Activated CD4-positive, alpha-beta T cell treated with anti-CD3 and anti-CD28 coated beads, Interleukin-2, amount 50 U/mL, for 48 hours (primary cell): ENCODE measurements around the gene PDE4D.
"Not testable (repeated sequence)": the region's sequence is repeated elsewhere in the genome, so short reads cannot be mapped to it uniquely, and the experiment has no call there.

Source experiments
- DNase-seq, 2 experiments: peaks; one replicate each; pipeline ENCODE4 v3.0.0-alpha.2; 2020

Gene PDE4D

GRCh38 chr5:59394956-59395355 is 498.6 kb downstream of the PDE4D start:
- DNase-seq: not testable (repeated sequence)

DNA sequence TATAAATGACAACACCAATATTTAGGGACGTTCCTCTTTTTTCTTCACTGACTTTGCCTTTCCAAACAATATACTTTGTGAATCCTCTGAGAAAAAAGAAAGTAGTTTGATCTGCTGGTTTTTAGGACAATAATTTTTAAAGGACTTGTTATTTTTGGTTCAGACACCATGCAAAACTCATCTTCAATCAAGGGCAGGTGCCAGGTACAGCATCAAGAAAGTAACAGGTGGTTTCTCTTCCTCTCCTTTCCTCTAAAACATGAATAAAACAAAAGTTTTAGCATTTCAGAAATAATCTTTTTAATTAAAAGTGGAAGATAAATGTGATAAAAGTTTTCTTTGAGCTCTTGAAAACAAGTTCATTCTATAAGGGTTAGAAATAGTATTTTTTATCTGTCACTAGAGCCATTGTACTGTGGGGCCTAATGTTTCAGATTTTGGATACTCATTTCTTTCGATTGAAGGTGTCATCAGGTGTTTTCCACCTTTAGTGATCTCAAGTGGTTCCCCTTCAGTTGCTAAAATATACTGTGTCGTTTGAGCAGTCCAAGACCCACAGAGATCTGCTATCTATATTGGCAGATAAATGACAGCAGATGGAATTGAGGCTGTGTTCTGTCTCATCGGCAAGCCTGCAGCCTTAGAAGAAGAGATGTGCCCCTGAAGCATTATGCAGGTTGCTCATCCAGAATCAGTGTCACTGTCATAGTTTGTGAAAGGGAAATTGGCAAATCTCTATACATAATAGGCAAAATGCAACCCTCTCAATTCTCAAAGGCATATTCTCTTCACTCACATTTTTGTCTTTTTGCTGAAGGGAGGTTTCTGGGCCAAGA is 499.7 kb downstream of the PDE4D start:
- DNase-seq: no peak

GRCh38 chr5:59391576-59391975 is 501.9 kb downstream of the PDE4D start:
- no peak for DNase-seq

DNA sequence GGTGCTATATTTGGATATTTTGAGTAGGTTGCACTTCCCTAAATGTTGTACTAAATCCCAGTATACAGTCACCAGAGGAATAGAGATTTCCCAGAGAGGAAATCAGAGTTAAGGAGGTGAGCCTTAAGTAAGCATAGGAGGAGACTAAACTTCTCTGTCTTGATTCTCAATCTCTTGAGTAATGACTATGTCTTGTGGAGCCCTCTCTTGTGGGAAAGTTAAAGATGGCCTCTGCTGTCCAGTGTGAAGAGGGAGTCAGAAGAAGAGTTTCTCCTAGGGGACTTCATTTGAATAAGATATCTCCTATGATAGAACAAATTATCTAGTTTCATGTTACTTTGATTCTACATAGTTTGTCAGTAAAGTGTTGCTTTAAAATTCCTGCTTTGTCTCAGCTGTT is 502.5 kb downstream of the PDE4D start:
- DNase-seq: no peak

GRCh38 chr5:59390074-59390659 is 503.4 kb downstream of the PDE4D start:
- no peak for DNase-seq

- no peak for DNase-seq
Observed at GRCh38 chr5:59387127-59387526, 506.4 kb downstream of the PDE4D start.

DNA sequence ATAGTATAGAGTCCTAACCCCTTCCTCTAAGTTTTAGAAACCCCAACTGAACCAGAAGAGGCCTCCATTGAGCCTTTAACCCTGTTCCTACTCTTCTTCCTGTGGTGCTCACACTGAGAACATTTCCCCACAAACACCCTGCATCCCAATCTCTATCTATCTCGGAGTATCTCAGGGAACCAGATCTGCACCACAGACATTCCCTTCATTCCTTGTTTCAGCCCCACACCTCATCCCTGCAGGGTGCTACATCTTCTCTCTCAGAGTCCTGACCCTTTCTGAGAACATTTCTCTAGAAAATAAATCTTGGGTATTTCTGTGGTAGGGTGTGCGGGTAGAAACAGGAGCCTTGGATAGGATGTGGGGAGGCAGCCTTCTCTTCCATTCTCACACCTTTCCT is 507.8 kb downstream of the PDE4D start:
- DNase-seq: no peak

- no peak for DNase-seq
Observed at GRCh38 chr5:59380350-59380951, 513.1 kb downstream of the PDE4D start.

GRCh38 chr5:59374036-59374435 is 519.5 kb downstream of the PDE4D start:
- DNase-seq: not testable (repeated sequence)

GRCh38 chr5:59371525-59372127 is 521.9 kb downstream of the PDE4D start:
- DNase-seq: no peak

DNA sequence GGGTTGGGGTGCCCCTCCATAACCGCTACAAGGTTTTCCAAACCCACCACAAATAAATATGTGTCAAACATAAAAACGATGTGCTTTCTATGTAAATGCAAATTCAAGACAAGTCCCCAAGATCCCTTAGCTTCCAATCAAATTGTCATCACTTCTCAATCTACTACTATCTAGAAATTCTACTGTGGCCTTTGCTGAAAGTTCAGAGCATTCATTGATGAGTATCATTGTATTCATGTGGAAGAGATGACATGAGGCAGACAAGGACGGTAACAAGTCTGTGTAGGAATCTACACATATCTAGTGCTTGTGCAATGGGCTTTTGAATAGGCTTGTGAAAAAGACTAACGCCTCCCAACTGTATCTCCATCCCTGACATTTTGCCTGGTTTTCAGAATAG is 524.6 kb downstream of the PDE4D start:
- no peak for DNase-seq

GRCh38 chr5:59367791-59368394 is 525.6 kb downstream of the PDE4D start:
- peak; percentile 43 to 54 for DNase-seq

GRCh38 chr5:59366784-59367183 is 526.7 kb downstream of the PDE4D start:
- no peak for DNase-seq

- DNase-seq: no peak
Observed at GRCh38 chr5:59362438-59362837, 531.1 kb downstream of the PDE4D start.

DNA sequence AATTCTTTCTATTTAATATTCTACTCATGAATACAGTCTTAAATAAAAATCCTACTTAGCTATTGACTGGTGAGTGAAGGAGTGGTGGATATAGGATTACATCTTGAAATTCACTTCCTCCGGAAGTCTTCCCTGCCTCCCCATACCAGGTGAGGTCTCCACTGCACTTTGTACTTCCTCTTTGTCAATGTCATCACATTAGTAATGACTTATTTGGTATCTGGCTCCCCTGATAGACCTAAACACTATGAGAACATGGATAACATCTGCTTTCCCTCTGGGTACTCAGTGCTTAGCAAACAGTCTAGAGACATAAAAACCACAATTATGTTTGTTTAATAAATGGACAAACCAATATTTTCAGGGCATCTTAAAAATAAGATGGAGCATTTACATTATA is 532.1 kb downstream of the PDE4D start:
- DNase-seq: no peak

GRCh38 chr5:59360130-59360555 is 533.4 kb downstream of the PDE4D start:
- DNase-seq: no peak

DNA sequence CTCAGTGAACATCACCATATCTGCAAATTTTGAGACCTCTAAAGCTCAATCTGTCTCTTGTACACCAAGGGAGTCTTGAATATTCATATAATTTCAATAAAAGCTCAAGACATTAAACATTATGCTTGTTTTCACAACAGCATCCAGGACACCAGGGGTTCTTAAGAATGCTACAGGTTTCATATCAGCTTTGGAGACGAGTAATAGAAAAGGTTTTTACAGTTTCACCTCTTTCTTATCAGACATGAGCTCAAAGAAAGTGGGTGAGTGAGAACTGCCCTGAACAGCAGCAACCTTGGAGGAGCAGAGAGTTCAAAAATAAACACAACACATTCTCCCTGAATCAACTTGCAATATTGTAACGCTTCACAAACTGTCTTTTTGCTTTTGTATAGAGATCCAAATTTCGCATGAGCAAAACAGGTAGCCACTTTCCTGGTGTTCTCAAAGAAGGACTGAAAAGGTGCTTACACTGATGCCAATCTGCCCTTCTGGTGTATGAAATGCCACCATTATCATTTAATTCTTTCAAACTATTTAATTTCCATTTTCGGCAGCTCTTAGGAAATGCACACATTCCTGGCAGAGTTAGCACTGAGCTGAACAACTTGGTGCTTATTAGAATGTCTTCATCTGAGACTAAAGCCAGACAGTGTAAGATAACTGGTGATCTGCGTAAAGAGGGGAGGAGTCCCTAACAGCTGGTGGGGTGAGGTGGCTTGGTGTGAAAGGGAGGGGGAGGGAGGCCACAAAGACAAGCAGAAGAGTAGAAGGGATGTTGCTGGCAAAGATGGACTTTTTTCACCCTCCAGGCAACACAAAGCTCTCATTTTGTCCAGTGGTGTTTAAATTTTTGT is 535.3 kb downstream of the PDE4D start:
- no peak for DNase-seq

- no peak for DNase-seq
Observed at GRCh38 chr5:59357381-59357977, 536.0 kb downstream of the PDE4D start.

GRCh38 chr5:59356813-59357380 is 536.6 kb downstream of the PDE4D start:
- no peak for DNase-seq

- no peak for DNase-seq
Observed at GRCh38 chr5:59354811-59355210, 538.7 kb downstream of the PDE4D start.

GRCh38 chr5:59354274-59354673 is 539.3 kb downstream of the PDE4D start:
- DNase-seq: no peak
